ENCODE measurements around the gene TMEM150A.

DNA sequence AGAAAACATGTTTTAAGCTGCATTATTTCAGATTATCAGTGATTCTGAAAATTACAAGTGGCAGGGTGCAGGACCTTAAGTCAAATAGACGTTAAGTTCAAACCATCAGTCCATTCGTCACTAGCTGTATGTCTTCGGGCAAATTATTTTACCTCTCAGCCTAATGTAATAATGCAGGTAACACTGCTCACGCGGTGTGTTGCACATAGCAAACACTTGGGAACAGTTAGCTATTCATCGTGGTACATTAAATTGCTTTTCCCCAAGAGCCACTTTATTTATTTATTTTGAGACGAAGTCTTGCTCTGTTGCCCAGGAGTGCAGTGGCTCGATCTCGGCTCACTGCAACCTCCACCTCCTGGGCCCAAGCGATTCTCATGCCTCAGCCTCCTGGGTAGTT is 53.4 kb downstream of the TMEM150A start:
- TF ChIP-seq CREB1 (IDR thresholded peaks at IDR 0.05; ENCODE audit: low read depth): no peak
- TF ChIP-seq, protein P1, sequence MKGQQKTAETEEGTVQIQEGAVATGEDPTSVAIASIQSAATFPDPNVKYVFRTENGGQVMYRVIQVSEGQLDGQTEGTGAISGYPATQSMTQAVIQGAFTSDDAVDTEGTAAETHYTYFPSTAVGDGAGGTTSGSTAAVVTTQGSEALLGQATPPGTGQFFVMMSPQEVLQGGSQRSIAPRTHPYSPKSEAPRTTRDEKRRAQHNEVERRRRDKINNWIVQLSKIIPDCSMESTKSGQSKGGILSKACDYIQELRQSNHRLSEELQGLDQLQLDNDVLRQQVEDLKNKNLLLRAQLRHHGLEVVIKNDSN (IDR thresholded peaks at IDR 0.05): no peak
- no peak for TF ChIP-seq EP300 (IDR thresholded peaks at IDR 0.05; ENCODE audit: borderline replicate concordance)
